Measurements from ENCODE around the gene RPS6KA2.
"Not testable (repeated sequence)": the region's sequence is repeated elsewhere in the genome, so short reads cannot be mapped to it uniquely, and the experiment has no call there.

Gene RPS6KA2

GRCh38 chr6:166402582-166403277 lies 224.3 kb downstream of the RPS6KA2 start:
- TF ChIP-seq CTCF (IDR thresholded peaks at IDR 0.05; ENCODE audit: low read length, missing control alignments) = no peak
- H3K4me3 ChIP-seq (replicated peaks; ENCODE audit: low read depth, low read length) = no peak overlapping the region
- peak; percentile 35 for DNase-seq (ENCODE audit: low read depth)

GRCh38 chr6:166400649-166401250 lies 226.3 kb downstream of the RPS6KA2 start:
- H3K4me3 ChIP-seq (replicated peaks; ENCODE audit: low read depth, low read length) = not testable (repeated sequence)
- peak; percentile 73 for TF ChIP-seq CTCF (IDR thresholded peaks at IDR 0.05; ENCODE audit: low read length, missing control alignments)
- DNase-seq (ENCODE audit: low read depth) = peak; percentile 85

- no peak for TF ChIP-seq CTCF (IDR thresholded peaks at IDR 0.05; ENCODE audit: low read length, missing control alignments)
- no peak overlapping the region for H3K4me3 ChIP-seq (replicated peaks; ENCODE audit: low read depth, low read length)
- no peak for DNase-seq (ENCODE audit: low read depth)
These were observed 226.9 kb downstream of the RPS6KA2 start for GRCh38 chr6:166400181-166400580.

GRCh38 chr6:166398348-166398747 lies 228.7 kb downstream of the RPS6KA2 start:
- no peak for TF ChIP-seq CTCF (IDR thresholded peaks at IDR 0.05; ENCODE audit: low read length, missing control alignments)
- H3K4me3 ChIP-seq (replicated peaks; ENCODE audit: low read depth, low read length) = no peak overlapping the region
- no peak for DNase-seq (ENCODE audit: low read depth)

- no peak overlapping the region for H3K4me3 ChIP-seq (replicated peaks; ENCODE audit: low read depth, low read length)
- no peak for DNase-seq (ENCODE audit: low read depth)
- no peak for TF ChIP-seq CTCF (IDR thresholded peaks at IDR 0.05; ENCODE audit: low read length, missing control alignments)
These were observed 229.2 kb downstream of the RPS6KA2 start for GRCh38 chr6:166397849-166398248.

- no peak overlapping the region for H3K4me3 ChIP-seq (replicated peaks; ENCODE audit: low read depth, low read length)
- no peak for TF ChIP-seq CTCF (IDR thresholded peaks at IDR 0.05; ENCODE audit: low read length, missing control alignments)
- DNase-seq (ENCODE audit: low read depth) = no peak
These were observed 231.3 kb downstream of the RPS6KA2 start for GRCh38 chr6:166395778-166396177.

- no peak for TF ChIP-seq CTCF (IDR thresholded peaks at IDR 0.05; ENCODE audit: low read length, missing control alignments)
- H3K4me3 ChIP-seq (replicated peaks; ENCODE audit: low read depth, low read length) = no peak overlapping the region
- DNase-seq (ENCODE audit: low read depth) = no peak
These were observed 231.7 kb downstream of the RPS6KA2 start for GRCh38 chr6:166395351-166395750.
